Spleen (tissue), 7 donors: ENCODE results near the gene TMEM40.

Experiments used
- CTCF ChIP-seq, 11 experiments: fragments of 200-600 bp in 7 of 11; fragments of 450-650 bp in 4 of 11; sonication (generic) in 4 of 11; IDR thresholded peaks in 8 of 11; conservative IDR thresholded peaks in 3 of 11; 1 replicate in 7 of 11; 2 replicates in 4 of 11; pipeline versions ENCODE4 v1.4.0 to v1.8.0; 2016 to 2021; ENCODE audit warnings: antibody characterized with exemption in 11 of 11, inconsistent platforms in 4 of 11, mild to moderate bottlenecking in 1 of 11
- POLR2A ChIP-seq, 3 donors: fragments of 450-650 bp; IDR thresholded peaks; one replicate each; pipeline ENCODE4 v1.5.1; 2017; ENCODE audit warnings: antibody characterized with exemption in 3 of 3, mild to moderate bottlenecking in 1 of 3
- POLR2AphosphoS5 ChIP-seq, 3 donors: sonication (generic); formaldehyde crosslinking; IDR thresholded peaks; one replicate each; pipeline ENCODE4 v1.5.1; 2017; ENCODE audit warnings: antibody characterized with exemption in 3 of 3
- donor health status: DM: no; HTN: no; CAD: no; lungs with moderate emphysema.
- donor health status: DM: no; HTN: no; CAD: no.
- donor health status: DM: no; HTN: no; CAD: no.

GRCh38 chr3:12773030-12773709 is 14.1 kb upstream of the TMEM40 start:
- TF ChIP-seq POLR2AphosphoS5 (IDR thresholded peaks at IDR 0.05) (no peak), CTCF (IDR thresholded peaks at IDR 0.05 in 8 of 11, conservative IDR thresholded peaks at IDR 0.05 in 3 of 11) (no peak), POLR2A (IDR thresholded peaks at IDR 0.05) (no peak)
